HG02763 (cell line): ENCODE data around the gene CUL7.
"Not testable (repeated sequence)": the region's sequence is repeated elsewhere in the genome, so short reads cannot be mapped to it uniquely, and the experiment has no call there.

Experiments used
- ATAC-seq: cut with Tn5 transposase; IDR thresholded peaks from one replicate; pipeline ENCODE4 v1.9.1; 2021; ENCODE audit warnings: mild to moderate bottlenecking, moderate library complexity; ENCODE audit not compliant: unreplicated experiment

The CUL7 gene

GRCh38 chr6:43019152-43019551 lies 34.5 kb downstream of the CUL7 start:
- ATAC-seq = no peak

GRCh38 chr6:43016943-43017334 lies 36.7 kb downstream of the CUL7 start:
- no peak for ATAC-seq

- ATAC-seq = no peak
These were observed 37.3 kb downstream of the CUL7 start for GRCh38 chr6:43016176-43016942.

- ATAC-seq = no peak
These were observed 39.2 kb downstream of the CUL7 start for GRCh38 chr6:43014434-43014909.

GRCh38 chr6:43013843-43014433 lies 39.7 kb downstream of the CUL7 start, which contains the start of the genes KLHDC3 and MEA1:
Gene KLHDC3 (plus strand): TSS chr6:43014249. CDS start chr6:43017193, 2,944 bp downstream.
Gene MEA1 (minus strand): TSS chr6:43013946. CDS start chr6:43013813, 133 bp downstream.
- peak; percentile 93 for ATAC-seq

- ATAC-seq = no peak
These were observed 40.4 kb downstream of the CUL7 start for GRCh38 chr6:43013097-43013842.

- ATAC-seq = no peak
These were observed 41.3 kb downstream of the CUL7 start for GRCh38 chr6:43012364-43012763.

GRCh38 chr6:43011207-43011606 lies 42.4 kb downstream of the CUL7 start:
- ATAC-seq = no peak

GRCh38 chr6:43009124-43009523 lies 44.5 kb downstream of the CUL7 start:
- ATAC-seq = no peak

GRCh38 chr6:43007126-43007525 lies 46.5 kb downstream of the CUL7 start:
- ATAC-seq = no peak

GRCh38 chr6:43006251-43006650 lies 47.4 kb downstream of the CUL7 start:
- no peak for ATAC-seq

GRCh38 chr6:43005844-43006243 lies 47.8 kb downstream of the CUL7 start:
- no peak for ATAC-seq

- no peak for ATAC-seq
These were observed 51.8 kb downstream of the CUL7 start for GRCh38 chr6:43001843-43002242.

GRCh38 chr6:42998205-42998604 lies 55.4 kb downstream of the CUL7 start:
- ATAC-seq = not testable (repeated sequence)

GRCh38 chr6:42996513-42996912 lies 57.1 kb downstream of the CUL7 start:
- no peak for ATAC-seq

- ATAC-seq = no peak
These were observed 60.2 kb downstream of the CUL7 start for GRCh38 chr6:42993445-42993844.

- ATAC-seq = no peak
These were observed 63.7 kb downstream of the CUL7 start for GRCh38 chr6:42989923-42990322.

- no peak for ATAC-seq
These were observed 65.1 kb downstream of the CUL7 start for GRCh38 chr6:42988486-42989020.
